ENCODE data around the gene HMGCLL1.

HMGCLL1 gene

DNA sequence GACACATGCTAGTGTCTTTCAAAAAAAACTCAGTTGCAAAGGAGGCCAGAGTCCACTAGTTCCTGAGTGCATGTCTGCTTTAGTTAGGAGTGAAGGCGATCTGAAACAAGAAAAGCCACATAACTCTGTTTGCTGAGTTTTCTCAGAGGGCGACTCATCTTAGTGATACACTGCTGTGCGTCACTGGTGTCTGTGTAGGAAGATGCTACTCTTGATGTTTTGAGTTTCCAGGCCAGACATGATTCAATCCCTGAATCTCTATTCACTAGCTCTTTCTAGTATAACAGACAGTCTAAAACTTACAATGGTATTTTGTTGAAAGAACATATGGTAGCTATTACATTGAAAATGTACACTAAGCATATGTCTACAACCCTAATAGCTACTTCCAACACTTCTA lies 190.8 kb downstream of the HMGCLL1 start:
- CTCF ChIA-PET = no interaction called here
- POLR2A ChIA-PET = no interaction called here
- TF ChIP-seq PKNOX1 (IDR thresholded peaks at IDR 0.05) = no peak
- no peak for TF ChIP-seq BHLHE40 (IDR thresholded peaks at IDR 0.05; ENCODE audit: borderline replicate concordance)
- no peak for TF ChIP-seq ARNT (IDR thresholded peaks at IDR 0.05)
- no peak for TF ChIP-seq NFRKB (IDR thresholded peaks at IDR 0.05)
- TF ChIP-seq L3MBTL2 (conservative IDR thresholded peaks at IDR 0.05) = no peak
- TF ChIP-seq LEF1 (IDR thresholded peaks at IDR 0.05; ENCODE audit: borderline replicate concordance) = no peak
- TF ChIP-seq ELF4 (IDR thresholded peaks at IDR 0.05) = no peak
- TF ChIP-seq CTBP1 (IDR thresholded peaks at IDR 0.05; ENCODE audit: borderline replicate concordance) = no peak
- TF ChIP-seq FOXM1 (IDR thresholded peaks at IDR 0.05; ENCODE audit: borderline replicate concordance) = no peak
- no peak for TF ChIP-seq TARDBP (IDR thresholded peaks at IDR 0.05)
- no peak for TF ChIP-seq SUZ12 (IDR thresholded peaks at IDR 0.05)
- TF ChIP-seq FOXK2 (IDR thresholded peaks at IDR 0.05) = no peak
- no peak for TF ChIP-seq FOXA1 (IDR thresholded peaks at IDR 0.05)
- TF ChIP-seq SP1 (IDR thresholded peaks at IDR 0.05) = no peak
- no peak for TF ChIP-seq ZNF384 (IDR thresholded peaks at IDR 0.05)

More for the DNA sequence above, 190.8 kb downstream of the HMGCLL1 start:
- no peak for DNase-seq (ENCODE audit: extremely low spot score)
